ENCODE results near the gene NBL1.

Gene NBL1, protein sequence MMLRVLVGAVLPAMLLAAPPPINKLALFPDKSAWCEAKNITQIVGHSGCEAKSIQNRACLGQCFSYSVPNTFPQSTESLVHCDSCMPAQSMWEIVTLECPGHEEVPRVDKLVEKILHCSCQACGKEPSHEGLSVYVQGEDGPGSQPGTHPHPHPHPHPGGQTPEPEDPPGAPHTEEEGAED

DNA sequence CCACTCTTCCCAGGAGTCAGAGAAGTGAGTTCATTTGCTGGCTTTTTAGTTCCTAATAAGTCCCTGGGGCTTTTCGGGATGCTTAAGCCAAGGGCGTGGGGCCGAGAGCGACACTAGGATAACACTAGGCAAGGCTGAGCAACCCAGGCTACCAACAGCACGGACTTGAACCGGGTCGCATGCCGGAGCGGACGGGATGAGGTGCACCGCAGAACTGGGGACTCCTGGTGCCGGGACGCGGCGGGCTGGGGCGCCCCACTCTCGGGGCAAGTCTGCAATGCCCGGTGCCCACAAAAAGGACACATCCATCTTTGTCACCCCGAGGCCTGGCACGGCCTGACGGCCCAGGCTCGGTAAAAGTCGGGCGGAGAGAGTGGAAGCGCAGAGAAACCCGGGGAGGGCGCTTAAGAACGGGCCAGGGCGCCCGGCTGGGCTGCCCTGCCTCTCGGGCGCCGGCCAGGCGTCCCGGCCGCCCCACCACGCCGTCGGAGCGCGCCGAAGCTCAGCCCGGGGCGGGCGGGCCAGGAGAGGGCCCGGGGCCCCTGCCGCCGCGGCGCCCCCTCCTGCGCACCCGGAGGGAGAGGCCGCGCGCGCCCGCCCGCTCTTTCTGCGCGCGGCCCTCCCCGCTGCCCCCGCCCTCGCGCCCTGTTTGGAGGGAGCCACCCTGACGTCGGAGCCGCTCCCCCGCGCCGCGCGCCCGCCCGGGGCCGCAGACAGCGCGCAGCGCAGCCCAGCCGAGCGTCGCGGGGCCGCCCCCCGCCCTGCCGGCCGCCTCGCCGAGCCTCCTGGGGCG, at the start of gene NBL1:
TSS of gene NBL1 (plus strand) at position 710 of the 793 bp plus-strand sequence. CDS start 10,720 bp downstream, outside the sequence.
- in situ Hi-C loops (cut with MboI; ENCODE audit: low sequenced_read_pairs) = no loop called here

DNA sequence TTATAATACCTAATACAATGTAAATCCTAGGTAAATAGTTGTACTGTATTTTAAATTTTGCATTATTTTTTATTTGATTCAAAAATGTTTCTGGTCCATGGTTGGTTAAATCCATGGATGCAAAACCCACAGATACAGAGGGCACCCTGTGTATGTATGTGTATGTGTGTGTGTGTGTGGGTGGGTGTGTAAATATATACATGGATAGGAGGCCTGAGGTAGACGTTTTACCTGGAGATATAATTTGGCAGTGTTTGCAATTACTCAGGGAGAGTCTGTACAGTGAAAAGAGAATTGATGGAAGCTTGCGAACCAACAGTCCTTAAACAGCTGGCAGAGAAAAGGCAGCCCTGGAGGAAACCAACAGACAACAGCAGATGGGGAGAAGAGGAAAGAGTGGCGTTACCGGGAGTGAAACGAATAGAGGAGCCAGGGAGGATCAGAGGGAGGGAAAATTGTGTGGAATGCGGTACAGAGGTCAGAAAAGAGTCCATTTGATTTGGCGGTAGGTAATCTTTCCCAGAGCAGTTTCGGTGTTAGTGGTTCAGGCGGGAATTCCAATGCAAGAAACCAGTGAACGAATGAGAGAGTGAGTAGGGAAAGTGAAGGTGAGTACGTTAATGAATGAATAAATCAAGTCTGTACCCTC, 47.9 kb upstream of the NBL1 start:
- in situ Hi-C loops (cut with MboI; ENCODE audit: low sequenced_read_pairs) = loop anchor here (25.0 kb wide), 1 partner anchor 209 kb away; no protein-coding TSS in a partner anchor

DNA sequence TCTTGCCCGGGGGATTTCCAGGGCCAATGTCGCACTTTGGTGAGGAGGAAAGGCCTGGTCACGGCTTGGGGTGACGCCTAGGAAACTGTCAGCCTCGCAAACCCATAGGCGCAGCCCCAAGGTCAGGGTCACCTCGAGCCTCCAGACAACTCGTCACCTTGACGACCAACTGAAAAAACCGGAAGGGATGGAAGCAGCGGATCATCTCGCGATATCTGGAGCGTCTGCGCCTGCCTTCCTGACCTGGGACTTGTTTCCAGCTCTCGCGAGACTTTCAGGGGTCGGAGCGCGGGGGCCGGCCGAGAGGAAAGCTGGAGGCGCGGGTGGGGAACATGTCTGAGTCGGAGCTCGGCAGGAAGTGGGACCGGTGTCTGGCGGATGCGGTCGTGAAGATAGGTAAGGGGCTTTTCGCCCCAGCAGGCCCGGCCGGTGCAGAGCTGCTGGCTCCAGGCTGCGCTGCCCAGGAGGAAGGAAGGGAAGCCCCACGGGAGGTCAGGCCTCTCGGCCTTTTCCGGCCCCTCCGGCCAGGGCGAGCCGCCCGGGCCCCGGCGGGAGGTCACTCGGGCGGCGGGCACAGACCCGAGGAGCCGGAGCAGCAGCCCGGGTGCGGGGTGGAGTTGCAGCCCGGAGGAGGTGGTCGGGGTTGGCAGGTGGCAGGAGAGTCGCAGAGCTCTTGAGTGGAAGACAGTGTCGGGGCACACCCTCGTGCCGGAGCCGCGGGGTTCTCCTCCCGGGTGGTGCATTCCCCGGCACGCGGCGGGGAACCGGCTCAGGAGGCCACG, 47.2 kb upstream of the NBL1 start:
- in situ Hi-C loops (cut with MboI; ENCODE audit: low sequenced_read_pairs) = loop anchor here (25.0 kb wide), 1 partner anchor 210 kb away; no protein-coding TSS in a partner anchor

DNA sequence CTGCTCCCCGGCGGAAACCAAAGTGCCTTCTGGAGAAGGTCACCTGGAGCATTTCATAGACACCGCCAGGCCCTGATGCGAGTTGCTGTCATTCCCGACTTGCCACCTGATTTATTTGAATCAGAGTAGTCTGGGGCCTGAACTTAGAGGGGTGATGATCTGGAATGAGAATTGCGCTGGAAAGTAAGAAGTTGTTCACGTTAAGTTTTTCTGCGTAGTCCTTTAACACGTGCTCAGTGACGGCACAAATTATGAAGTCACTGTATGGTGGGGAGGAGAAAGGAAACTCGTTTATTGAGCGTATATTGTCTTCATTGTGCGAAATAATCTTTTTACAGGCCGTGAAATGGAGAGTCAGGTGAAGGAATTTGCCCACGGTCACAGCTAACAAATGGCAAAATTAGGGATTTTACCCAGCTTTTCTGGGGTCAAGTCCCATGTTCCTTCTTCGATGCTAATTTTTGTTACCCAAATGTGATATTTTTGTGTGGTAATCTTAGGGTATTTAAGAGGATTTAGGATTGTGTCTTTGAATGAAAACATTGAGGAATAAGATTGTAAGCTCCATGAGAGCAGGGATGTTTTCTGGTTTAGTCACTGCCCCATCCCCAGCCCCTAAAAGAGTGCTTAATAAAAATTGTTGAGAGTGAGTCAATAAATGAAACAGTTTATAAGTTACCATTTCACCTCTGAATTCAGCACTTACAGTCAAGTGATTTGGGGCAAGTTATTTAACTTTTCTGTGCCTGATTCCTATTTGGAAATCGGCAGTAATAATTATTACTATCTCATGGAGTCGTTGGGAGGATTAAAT, 46.4 kb upstream of the NBL1 start:
- in situ Hi-C loops (cut with MboI; ENCODE audit: low sequenced_read_pairs) = loop anchor here (25.0 kb wide), 1 partner anchor 210 kb away; no protein-coding TSS in a partner anchor

DNA sequence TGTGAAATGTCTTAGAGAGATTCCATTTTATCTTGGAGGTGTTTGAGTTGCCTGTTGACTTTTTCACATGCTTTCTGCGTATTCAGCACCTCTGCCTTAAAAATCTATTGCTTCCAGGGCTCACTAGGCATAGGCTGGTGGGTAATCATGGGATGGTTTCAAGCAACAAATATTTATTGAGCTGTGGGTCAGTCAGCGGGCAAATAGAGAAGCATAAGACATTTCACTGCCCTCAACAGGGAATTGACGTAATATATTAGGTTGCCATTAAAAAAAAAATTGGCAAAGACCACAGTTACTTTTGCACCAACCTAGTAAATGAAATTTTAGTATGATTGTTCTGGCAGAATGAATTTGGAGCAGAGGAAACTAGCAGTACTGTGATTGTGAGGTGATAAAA, 44.3 kb upstream of the NBL1 start:
- in situ Hi-C loops (cut with MboI; ENCODE audit: low sequenced_read_pairs) = loop anchor here (25.0 kb wide), 1 partner anchor 213 kb away; no protein-coding TSS in a partner anchor

DNA sequence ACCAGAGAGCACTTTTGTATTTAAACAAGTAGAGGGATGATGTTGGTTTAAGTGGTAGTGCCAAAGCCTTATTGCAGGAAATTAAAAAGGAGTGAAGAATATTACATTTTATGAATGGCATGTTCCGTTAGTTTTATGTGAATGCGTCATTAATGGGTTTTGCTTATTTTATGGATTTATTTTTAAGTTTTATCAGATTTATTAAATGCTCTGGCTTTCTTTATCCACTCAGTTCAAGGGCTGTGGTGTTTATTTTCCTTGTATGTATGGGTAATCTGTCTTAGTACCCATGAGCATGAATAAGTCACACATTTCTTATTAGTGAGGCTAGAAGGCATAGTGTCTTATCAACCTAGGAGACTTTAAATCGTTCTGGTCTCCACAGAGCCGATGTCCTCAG, 41.6 kb upstream of the NBL1 start:
- in situ Hi-C loops (cut with MboI; ENCODE audit: low sequenced_read_pairs) = no loop called here

DNA sequence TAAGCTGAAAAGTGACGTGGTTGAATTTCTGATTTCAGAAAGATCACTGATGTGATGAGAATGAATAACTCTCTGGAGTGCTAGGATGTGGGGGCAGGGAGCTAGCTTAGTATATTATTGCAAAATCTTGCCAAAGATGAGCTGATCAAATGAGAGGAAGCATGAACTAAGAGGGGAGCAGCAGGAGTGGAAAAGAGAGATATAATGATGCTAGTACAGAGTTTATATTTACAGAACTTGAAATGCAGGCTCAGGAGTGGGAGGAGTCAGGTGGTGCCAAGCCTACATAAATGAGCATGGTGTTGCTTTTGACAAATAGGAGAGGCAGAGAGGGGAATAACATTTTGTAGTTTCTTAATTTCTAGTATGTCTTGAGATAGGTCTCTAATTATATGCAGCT, 38.1 kb upstream of the NBL1 start:
- in situ Hi-C loops (cut with MboI; ENCODE audit: low sequenced_read_pairs) = no loop called here

DNA sequence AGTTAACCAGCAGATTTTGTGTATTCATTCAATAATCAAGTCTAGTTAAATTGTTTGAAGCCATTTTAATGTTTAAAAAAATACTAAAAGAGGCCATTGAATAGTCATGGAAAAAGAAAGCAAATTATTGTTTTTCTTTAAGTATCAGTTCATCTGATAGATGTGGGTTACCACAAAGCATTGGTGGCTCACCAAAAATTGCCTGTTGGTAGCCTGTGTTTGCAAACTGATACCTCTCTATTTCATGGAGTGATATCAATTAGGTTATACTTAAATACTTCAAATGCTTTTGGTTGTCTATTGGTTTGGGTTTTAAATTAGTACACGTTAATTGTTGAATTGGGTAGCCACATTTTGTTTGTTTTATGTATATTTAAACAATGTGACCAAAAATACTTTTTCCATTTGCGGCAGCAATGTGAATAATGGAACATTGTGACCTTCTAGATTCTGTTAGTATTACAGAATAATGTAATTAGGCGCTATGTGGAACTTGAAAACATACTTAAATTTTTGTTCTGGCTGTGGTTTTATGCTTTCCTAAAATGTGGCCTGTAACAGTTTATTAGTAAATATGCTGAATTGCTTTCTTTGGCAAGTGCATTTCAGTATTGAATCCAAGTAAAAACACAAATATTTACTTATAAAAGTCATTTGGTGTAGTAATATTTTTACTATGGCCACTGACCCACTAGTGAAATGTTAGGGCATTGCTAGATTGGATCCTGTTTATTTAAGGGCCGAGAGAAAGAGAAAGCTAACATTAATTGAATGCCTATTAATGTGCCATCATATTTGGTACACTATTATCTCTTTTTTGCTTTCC, 37.1 kb upstream of the NBL1 start:
- in situ Hi-C loops (cut with MboI; ENCODE audit: low sequenced_read_pairs) = no loop called here

DNA sequence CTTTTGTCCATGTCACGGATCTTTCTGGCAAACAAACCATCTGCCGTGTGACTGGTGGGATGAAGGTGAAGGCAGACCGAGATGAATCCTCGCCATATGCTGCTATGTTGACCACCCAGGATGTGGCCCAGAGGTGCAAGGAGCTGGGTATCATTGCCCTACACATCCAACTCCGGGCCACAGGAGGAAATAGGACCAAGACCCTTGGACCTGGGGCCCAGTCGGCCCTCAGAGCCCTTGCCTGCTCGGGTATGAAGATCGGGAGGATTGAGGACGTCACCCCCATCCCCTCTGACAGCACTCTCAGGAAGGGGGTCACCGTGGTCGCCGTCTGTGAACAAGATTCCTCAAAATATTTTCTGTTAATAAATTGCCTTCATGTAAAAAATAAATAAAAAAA, 35.9 kb upstream of the NBL1 start:
- in situ Hi-C loops (cut with MboI; ENCODE audit: low sequenced_read_pairs) = no loop called here

DNA sequence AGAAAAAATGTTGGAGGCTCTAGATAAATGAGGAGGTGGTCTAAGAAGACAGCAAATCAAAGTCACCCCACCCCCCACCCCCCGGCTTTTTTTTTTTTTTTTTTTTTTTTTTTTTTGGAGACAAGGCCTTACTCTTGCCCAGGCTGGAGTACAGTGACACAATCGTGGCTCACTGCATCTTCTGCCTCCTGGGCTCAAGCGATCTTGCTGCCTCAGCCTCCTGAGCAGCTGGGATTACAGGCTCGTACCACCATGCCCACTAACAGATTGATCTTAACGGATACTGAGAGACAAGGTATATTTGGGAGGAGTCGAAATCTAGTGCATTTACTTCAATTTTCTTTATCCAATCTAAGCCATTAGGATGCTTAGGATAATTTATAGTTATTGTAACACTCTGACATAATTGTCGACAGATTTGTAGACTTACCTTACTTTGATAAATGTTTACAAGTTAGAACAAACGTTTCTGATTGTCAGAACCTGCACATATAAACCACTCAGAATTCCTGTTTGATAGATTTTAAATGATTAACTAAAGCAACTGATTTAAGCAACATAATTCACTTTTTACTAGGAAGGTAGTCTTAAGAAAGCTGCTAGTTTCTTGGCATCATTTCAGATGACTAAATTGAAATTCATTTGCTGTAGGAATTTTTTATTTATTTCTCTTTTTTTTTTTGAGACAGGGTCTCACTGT, 33.7 kb upstream of the NBL1 start:
- in situ Hi-C loops (cut with MboI; ENCODE audit: low sequenced_read_pairs) = no loop called here

DNA sequence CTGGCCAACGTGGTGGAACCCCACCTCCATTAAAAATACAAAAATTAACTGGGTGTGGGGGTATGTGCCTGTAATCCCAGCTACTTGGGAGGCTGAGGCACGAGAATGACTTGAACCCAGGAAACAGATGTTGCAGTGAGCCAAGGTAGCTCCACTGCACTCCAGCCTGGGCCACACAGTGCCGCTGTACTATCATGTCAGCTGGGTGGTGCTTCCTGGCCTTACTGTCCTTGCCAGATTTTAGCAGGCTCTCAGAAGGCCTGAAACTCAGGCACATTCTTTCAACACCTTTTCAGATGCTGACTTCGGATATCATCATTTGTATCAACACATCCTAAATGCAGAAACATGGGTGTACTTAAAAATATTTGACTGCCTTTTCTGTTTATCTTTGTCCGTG, 31.6 kb upstream of the NBL1 start:
- in situ Hi-C loops (cut with MboI; ENCODE audit: low sequenced_read_pairs) = no loop called here

DNA sequence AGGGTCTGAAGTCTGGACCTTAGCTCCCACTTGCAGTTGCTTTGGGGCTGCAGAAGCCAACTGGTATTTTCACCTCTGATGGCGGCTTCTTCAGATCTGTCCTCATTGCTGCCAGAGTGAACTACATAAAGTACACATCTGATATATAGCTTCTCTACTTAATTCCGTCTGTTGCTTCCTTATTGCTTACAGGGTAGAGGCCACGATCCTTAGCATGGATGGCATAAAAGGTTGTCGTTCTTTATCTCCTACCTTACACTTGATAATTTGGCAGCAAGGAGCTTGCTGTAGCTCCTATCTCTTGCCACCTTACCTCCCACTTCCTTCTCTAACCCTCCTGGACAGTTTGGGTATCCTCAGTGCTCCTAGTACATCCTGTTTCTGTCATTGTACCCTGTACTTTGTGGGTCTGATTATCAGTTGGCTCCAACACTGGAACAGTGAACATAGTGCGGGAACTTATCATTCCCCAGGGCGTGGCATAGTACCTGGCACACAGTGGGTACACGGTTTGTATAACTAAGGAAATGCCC, 30.9 kb upstream of the NBL1 start:
- in situ Hi-C loops (cut with MboI; ENCODE audit: low sequenced_read_pairs) = no loop called here

DNA sequence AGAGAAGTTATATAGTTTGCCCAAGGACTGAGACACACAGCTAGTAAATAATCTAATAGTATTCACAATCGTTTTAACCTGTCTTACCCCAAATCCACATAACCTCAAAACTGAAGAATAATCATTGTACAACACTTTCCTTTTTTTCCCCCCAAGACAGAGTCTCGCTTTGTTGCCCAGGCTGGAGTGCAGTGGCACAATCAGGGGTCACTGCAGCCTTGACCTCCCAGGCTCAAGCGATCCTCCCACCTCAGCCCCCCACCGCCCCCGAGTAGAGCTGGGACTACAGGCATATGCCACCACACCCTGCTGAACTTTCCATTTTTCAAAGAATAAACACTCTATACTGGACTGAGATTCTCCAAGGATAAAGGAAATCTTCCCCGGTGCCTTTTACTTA, 28.7 kb upstream of the NBL1 start:
- in situ Hi-C loops (cut with MboI; ENCODE audit: low sequenced_read_pairs) = no loop called here

DNA sequence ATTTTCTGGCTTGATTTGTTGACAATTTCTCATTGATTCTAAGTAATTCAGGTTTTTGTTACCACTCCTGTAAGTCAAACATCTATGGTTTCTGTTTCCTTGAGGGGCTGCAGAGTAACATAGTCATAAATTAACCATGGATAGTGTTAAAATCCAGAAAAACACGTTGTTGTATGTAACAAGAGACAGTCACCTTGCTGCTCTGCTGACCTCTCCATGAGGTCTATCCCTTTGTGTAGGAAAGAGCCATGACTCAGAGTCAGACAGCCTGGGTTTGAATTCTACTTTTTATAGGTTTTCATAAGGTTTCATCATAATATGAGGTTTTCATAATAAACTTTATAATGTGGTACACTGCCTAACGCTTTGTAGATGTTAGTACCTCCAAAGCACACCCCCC, 27.6 kb upstream of the NBL1 start:
- in situ Hi-C loops (cut with MboI; ENCODE audit: low sequenced_read_pairs) = no loop called here

DNA sequence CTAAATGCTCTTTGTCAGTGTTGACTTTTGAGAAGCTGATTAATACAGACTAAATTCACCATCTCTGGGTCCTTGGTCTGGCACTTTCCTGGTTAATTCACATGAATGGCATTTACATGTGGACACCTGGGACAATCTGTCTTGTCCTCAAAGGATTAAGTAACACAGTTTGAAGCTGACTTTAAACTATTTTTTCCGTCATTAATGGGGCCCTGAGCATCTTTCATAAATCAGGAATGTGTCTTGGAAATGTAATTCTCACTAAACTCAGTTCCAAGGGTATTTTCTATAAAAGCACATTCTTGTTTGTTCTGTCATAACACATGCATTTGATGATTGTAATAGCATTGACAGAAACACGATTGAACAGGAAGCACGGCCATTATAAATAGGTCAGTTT, 26.7 kb upstream of the NBL1 start:
- in situ Hi-C loops (cut with MboI; ENCODE audit: low sequenced_read_pairs) = no loop called here

DNA sequence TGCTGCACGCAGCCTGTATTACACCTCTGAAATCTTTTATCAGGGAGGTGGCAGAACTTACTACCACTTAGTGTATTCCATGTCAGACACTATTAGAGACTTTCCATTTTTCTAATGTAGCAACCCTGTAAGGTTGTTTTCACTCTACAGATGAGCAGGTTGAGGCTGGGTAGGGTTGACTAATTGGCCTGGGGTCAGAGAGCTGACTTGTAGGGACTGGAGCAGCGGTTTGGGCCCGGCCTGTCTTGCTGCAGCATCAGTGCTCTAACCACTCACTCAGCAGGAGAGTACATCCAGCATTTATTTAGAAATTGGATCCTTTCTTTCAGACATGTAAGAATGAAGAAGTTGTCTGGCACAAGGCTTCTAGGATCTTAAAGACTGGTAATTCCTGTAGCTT, 25.7 kb upstream of the NBL1 start:
- in situ Hi-C loops (cut with MboI; ENCODE audit: low sequenced_read_pairs) = no loop called here

DNA sequence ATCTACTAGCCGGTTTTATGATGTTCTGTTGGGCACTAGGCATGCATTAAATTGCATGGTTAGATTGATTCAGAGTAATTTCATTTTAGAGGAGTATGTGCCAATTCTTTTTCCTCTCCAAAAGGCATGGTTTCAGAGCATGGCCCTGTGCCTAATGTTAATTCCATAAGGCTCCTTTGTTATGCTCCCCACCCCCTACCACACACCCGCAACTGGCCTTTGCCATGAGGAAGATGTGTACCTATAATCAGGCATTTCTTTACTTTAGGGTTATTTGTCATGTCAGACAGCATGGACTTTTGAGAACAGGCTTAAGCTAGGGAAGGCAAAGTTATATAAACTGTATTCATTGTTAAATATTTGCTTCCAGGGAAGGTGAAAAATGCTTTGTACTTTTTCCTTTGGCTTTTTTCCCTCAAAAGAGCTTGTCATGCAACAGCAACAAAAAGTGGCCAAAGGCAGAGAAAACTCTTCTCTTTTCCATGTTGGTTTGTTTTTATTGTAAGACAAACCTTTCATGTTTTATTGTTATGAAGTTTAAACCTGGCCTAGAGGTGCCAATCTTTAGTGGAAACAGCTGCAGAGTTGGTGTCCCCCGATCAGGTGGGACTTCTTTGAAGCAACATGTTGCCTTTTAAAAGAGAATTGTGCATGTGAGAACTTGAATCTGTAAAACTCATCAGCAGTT, 24.3 kb upstream of the NBL1 start:
- in situ Hi-C loops (cut with MboI; ENCODE audit: low sequenced_read_pairs) = no loop called here

DNA sequence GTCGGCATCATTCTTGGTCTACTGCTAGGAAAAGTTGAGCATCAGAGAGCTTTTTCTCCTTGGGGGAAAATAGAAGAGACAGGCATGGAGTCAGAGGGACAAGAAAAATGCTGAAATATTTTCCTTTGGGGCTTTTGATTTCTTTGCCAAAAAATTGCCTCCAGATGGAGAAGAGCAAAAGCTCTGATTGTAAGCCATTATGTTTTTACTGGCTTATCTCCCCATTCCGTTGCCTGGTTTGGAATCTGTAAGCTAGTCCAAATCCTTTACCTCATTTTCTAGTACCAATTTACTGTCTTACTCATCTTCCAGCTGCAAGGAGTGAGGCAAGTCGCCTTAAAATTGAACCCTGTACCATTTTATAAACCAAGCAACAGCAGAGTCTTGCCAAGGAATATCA, 23.3 kb upstream of the NBL1 start:
- in situ Hi-C loops (cut with MboI; ENCODE audit: low sequenced_read_pairs) = no loop called here

All from HL-60/S4 (cell line).